AG09309 (cell line): ENCODE data around the gene TAS1R3.
A peak's percentile ranks its signal among the peaks of the same experiment; 100 is the strongest.

Source experiments
- DNase-seq: peaks from one replicate; pipeline ENCODE4 v3.0.0-alpha.2; 2010; ENCODE audit warnings: low read depth
- H3K4me3 ChIP-seq: 2 replicates; pipeline ENCODE4 v1.5.1; 2011; ENCODE audit warnings: mild to moderate bottlenecking, low read depth, low read length, moderate library complexity; ENCODE audit not compliant: control insufficient read depth
- TF ChIP-seq, protein P1 (sequence below): IDR thresholded peaks from 2 replicates; pipeline ENCODE4 v1.5.1; 2011; ENCODE audit warnings: mild to moderate bottlenecking, low read depth, low read length, inconsistent platforms; ENCODE audit not compliant: insufficient read depth, control insufficient read depth; ENCODE audit errors: missing control alignments

The TAS1R3 gene

DNA sequence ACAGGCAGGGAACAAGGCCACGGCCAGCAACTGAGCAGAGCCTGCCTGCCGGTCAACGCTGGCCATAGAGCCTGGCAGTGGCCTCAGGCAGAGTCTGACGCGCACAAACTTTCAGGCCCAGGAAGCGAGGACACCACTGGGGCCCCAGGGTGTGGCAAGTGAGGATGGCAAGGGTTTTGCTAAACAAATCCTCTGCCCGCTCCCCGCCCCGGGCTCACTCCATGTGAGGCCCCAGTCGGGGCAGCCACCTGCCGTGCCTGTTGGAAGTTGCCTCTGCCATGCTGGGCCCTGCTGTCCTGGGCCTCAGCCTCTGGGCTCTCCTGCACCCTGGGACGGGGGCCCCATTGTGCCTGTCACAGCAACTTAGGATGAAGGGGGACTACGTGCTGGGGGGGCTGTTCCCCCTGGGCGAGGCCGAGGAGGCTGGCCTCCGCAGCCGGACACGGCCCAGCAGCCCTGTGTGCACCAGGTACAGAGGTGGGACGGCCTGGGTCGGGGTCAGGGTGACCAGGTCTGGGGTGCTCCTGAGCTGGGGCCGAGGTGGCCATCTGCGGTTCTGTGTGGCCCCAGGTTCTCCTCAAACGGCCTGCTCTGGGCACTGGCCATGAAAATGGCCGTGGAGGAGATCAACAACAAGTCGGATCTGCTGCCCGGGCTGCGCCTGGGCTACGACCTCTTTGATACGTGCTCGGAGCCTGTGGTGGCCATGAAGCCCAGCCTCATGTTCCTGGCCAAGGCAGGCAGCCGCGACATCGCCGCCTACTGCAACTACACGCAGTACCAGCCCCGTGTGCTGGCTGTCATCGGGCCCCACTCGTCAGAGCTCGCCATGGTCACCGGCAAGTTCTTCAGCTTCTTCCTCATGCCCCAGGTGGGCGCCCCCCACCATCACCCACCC is at the start of gene TAS1R3:
TAS1R3 (plus strand) TSS at position 213 of the 898 bp plus-strand sequence; CDS start at position 279, 66 bp downstream.
- no peak within 1 kb of the TSS for H3K4me3 ChIP-seq
- TF ChIP-seq, protein P1, sequence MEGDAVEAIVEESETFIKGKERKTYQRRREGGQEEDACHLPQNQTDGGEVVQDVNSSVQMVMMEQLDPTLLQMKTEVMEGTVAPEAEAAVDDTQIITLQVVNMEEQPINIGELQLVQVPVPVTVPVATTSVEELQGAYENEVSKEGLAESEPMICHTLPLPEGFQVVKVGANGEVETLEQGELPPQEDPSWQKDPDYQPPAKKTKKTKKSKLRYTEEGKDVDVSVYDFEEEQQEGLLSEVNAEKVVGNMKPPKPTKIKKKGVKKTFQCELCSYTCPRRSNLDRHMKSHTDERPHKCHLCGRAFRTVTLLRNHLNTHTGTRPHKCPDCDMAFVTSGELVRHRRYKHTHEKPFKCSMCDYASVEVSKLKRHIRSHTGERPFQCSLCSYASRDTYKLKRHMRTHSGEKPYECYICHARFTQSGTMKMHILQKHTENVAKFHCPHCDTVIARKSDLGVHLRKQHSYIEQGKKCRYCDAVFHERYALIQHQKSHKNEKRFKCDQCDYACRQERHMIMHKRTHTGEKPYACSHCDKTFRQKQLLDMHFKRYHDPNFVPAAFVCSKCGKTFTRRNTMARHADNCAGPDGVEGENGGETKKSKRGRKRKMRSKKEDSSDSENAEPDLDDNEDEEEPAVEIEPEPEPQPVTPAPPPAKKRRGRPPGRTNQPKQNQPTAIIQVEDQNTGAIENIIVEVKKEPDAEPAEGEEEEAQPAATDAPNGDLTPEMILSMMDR: no peak
- no peak for DNase-seq

DNA sequence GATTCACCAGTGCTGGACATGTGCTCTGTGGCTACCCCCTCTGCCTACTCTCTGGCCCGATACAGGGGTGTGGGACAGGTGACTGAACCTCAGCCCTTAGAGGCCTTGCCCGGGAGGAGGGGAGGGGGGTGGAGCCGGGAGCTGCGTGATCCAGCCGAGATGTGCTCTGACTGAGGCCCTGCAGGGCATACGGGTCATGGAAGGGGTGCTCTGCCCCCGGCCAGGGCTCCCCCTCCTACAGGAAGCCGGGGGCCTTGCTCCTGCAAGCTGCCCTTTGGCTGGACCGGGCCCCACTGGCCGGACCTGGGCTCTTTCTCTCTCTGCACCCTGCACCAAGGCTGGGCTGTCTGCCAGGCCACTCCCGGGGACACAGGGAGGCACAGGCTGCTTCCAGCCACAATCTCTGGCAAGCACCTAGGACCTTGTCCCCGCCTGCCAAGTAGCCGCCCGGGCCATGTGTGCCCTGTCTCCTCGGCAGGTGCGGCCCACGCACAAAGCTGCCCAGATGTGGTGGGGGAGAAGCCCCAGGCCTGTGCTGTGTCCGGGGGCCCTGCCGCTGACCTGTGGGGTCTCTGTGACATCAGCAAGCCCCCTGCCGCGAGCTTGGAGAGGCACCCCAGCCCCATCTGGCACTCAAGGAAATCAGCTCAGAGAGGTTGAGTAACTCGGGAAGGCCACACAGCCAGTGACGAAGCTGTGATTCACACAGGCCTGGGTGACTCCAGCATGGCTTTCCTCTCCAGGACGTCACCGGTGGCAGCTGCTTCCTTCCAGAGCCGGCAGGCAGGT is 49.4 kb upstream of the TAS1R3 start:
- no peak for DNase-seq
- H3K4me3 ChIP-seq: no peak overlapping the region
- TF ChIP-seq, protein P1: no peak

DNA sequence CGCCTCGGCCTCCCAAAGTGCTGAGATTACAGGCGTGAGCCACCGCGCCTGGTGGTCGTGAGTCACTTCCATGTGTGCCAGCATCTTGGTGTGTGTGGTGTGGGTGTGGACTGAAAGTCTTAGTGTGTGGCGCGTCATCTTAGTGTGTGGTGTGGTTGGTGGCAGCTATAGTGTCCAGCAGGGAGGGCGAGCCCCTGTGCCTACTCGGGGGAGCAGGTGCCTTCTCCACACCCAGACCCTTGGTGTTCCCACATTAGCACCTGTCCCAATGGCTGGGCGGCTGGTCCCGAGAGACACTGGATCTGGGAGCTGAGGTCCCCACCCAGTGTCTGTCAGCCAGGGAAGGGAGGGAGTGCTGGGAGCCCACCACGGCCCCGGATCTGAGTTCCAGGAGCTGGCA is 48.1 kb upstream of the TAS1R3 start:
- no peak overlapping the region for H3K4me3 ChIP-seq
- peak; percentile 24 for DNase-seq
- TF ChIP-seq, protein P1: no peak

DNA sequence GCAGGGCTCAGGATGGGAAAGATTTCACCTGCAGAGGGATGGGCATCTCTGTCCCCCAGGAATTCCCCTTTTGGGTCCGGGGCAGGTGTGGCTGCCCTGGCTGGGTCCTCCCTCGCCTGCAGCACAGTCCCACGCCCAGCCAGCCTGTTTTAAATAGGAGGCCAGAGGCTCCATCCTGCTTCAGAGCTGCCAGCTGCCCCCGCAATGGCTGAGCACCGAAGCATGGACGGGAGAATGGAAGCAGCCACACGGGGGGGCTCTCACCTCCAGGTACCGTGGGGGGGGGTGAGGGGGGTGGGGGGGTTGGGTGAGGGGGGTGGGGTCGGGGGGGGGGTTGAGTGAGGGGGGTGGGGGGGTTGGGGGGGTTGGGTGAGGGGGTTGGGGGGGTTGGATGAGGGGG is 47.3 kb upstream of the TAS1R3 start:
- DNase-seq: no peak
- TF ChIP-seq, protein P1: no peak
- no peak overlapping the region for H3K4me3 ChIP-seq

DNA sequence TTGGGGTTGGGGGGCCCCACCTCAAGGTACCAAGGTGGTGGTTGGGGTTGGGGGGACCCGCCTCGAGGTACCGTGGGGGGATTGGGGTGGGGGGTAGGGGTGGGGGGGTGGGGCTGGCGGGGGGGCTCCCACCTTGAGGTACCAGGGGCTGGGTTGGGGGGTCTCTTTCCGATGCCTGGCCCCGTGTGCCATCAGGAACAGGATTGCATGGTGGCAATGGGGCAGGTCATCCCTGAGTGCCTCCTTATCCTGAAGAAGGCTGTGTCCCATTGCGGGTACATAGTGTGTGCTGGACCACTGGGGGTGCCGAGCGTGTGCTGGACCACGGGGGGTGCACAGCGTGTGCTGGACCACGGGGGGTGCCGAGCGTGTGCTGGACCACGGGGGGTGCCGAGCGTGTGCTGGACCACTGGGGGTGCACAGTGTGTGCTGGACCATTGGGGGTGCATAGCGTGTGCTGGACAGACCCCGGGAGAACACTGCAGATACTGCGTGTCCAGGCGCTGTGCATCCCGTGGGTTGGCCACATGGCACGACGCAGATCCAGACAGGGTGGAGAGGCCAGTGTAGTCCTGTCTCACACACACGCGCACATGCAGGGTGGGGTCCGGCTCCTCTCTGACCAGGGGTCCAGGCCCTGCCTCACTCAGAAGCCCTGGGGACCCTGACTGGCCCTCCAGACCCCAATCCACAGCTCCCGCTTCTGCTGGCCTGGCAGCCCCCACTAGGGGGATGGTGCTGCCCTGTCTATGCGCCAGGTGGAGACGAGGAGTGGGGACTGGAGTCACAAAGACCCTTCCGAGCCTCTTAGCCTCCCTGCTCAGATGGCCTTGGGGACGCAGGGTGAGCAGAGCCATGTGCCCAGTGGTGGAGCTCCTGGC is 46.6 kb upstream of the TAS1R3 start:
- H3K4me3 ChIP-seq: no peak overlapping the region
- TF ChIP-seq, protein P1: no peak
- DNase-seq: no peak

DNA sequence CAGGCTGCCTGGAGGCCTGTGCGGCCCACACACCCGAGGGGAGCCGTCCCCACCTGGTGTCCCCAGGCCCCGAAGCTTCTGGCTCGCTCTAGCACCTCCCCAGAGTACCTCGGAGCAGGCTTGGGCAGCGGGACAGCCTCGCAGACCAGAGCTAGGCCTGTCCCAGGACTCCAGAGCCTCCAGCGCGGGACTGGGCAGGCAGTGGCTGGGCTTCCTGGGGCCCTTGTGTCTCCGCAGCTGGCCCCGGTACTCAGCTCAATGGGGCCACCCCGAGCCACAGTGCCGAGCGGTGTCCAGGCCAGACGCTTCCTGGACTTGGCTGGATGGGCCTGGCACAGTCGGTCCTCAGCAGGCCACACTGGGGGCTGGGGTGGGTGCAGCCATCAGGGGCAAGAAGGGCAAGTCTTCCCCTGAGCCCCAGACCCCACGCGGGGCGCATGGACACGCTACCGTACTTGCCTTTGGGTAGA is 45.9 kb upstream of the TAS1R3 start:
- TF ChIP-seq, protein P1: no peak
- no peak for DNase-seq
- H3K4me3 ChIP-seq: no peak overlapping the region
